HG03469 (cell line): ENCODE measurements around the gene UVRAG.

Experiments
- ATAC-seq: cut with Tn5 transposase; IDR thresholded peaks from one replicate; pipeline ENCODE4 v1.9.1; 2021; ENCODE audit warnings: mild to moderate bottlenecking, moderate library complexity, moderate number of reproducible peaks; ENCODE audit not compliant: unreplicated experiment

The UVRAG gene

DNA sequence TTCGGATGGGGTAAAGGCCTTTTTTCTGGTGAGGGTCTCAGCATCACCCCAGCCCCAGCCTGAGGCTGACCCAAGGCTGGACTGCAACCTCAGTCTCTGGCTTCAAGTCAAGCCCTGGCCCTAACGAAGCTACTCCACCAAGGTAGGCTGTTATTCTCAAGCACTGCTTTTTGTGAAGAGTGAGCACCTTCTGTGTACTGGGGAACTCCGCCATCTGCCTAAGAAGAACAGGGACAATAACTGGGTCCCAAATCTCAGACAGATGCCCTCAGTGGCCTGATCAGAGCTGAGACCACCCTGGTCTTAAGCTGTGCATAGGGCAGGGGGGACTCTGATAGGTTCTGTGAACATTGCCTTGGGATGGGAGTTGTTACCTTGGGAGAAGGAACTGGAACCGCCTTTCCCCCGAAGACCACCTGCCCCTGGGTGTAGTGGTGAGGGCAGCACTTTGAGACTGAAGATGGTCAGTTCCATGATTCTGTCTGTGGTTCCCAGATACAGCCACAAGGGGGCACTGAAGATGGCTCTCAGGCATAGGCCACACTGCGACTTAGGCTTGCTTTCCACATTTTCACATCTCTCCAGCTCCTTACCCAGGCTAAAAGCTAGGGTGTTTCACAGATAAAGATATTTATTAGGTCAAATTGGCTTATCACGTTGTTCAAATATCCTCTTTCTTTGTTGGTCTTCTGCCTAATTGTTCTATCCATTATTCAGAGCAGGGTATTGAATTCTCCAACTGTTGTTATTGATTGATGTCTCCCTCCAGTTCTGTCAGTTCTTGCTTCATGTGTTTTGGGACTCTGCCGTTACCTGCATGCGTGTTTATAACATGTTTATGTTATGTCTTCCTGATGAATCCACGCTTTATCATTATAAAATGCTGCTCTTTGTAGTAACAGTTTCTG is 11.8 kb upstream of the UVRAG start:
- ATAC-seq, result peak; percentile 50

DNA sequence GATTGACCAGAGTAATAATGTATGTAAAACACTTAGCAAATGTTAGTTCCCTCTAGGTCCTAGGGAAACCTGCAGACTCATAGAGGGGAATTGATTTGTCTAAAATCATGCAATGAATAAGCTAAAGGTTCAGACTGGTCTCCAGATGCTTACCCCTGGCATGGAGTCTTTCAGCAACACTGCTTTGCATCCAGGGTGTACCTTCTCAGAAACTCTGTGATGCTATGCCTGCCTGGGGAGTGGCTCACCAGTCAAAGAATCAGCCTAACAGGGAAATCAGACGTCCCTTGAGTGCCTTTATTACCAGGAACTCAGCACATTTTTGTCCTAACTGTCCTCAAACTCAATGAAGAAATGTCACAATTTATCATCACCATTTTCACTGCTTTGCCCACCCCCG is 5.9 kb upstream of the UVRAG start:
- no peak for ATAC-seq

DNA sequence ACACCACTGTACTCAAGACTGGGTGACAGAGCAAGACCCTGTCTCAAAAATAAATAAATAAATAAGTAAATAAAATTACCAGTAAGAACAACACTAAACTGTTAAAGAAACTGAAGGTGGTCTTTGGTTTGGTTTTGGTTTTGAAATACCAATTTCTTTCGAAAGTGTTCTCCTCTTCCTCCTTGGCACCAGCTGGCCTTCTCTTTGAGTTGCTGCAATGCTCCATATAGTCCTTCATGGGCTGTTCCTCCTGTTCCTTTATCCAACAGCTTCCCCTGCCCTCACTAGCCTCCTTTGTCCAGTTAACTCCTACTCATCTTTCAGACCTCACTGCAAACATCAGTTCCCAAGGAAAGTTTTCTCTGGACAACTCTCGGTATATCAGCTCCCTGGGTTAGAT is 5.0 kb upstream of the UVRAG start:
- no peak for ATAC-seq

GRCh38 chr11:75810637-75811390 is 4.2 kb upstream of the UVRAG start:
- no peak for ATAC-seq

DNA sequence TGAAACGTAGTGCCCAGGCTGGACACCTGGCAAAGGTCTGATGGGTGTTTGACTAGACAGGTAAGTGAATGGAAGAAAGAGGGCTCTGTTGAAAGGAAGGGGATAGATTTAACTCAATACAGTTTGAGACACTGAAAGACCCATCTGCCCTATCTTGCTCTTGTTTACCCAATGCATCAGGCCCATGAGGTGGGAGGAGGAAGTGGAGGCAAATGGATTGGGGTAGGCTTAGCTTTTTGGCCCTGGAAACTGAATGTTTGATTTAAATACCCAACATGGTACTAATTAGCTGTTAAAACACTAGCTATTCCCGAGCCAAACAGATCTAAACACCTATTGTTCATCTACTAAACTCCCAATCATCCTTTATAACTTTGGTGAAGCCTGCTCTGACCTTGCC is 3.5 kb upstream of the UVRAG start:
- no peak for ATAC-seq

- ATAC-seq, result no peak
These were observed 2.4 kb upstream of the UVRAG start for GRCh38 chr11:75812542-75813040.

DNA sequence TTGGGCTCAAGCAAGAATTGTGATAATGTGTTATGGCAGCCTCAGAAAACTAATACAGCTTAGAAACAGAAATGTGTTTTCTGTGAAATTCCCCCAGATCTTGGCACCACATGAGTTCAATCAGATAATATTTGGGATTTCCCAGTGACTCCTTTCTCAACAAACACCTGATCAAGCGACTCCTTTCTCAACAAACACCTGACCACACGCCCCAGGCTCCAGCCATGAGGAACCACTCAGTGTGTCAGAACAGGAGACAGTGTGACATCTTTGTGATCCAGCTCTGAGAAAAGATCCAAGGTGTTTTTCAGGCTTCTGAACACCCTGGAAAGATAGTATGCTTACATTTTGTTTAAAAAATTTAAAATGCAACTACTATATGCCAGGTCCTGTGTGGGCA is 1.9 kb upstream of the UVRAG start:
- no peak for ATAC-seq

DNA sequence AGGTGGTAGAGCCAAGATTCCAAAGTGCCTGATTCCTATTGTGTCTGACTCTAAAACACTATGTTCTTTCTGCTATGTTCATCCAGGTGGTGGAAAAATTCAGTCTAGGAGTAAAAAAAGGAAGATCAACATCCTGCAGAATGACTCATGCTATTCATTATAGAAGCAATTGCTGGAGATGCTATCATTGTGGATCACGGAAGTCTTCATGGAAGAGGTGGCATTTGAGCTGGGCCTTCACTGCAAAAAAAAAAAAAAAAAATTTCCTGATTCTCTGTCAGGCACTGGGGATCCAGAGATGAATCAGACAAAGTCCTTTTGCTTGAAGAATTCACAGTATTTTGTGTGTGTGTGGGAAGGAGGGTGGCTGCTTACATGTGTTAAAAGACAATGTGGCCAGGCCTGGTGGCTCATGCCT is 1.4 kb upstream of the UVRAG start:
- no peak for ATAC-seq

DNA sequence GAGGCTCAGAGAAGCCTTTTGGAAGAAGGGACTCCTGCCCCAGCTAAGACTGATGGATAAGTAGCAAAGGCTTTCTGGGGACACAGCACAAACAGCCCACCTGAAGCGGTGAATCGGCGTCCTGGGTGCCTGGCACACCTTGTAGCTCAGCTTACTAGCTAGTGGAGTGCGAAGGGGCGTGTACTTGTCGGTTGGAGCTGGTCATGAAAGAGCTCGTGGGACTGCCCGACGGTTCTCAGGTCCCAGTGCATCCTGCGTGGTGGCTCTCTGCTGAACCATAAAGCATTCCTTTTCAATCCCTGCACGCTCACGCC is 690 bp upstream of the UVRAG start:
- peak; percentile 4 for ATAC-seq

- ATAC-seq, result peak; percentile 4
These were observed 547 bp downstream of the UVRAG start for GRCh38 chr11:75815345-75816168.

- ATAC-seq, result no peak
These were observed 1.7 kb downstream of the UVRAG start for GRCh38 chr11:75816561-75817239.

DNA sequence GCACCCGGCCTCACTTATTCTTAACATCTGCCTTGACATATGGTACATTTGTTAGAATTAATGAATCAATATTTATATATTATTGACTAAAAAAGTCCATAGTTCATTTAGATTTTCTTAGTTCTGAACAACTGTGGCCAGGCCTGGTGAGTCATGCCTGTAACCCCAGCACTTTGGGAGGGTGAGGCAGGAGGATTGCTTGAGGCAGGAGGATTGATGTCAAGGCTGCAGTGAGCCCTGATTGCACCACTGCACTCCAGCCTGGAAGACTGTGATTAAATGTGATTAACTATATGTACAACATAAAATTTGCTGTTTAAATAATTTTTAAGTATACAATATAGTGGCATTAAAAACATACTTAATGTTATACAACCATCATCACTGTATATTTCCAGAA is 5.6 kb downstream of the UVRAG start:
- no peak for ATAC-seq

DNA sequence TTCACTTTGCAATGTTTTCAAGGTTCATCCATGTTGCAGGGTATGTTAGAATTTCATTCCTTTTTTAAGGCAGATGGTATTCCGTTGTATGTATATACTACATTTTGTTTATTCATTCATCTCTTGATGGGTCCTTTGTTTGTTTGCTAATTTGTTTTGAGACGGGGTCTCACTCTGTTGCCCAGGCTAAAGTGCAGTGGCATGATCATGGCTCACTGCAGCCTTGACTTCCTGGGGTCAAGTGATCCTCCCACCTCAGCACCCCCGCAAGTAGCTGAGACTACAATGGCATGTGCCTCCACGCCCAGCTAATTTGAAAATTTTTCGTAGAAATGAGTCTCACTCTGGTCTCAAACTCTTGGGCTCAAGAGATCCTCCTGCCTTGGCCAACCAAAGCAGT is 6.2 kb downstream of the UVRAG start:
- no peak for ATAC-seq

- ATAC-seq, result no peak
These were observed 7.5 kb downstream of the UVRAG start for GRCh38 chr11:75822541-75822940.

GRCh38 chr11:75823415-75823814 is 8.4 kb downstream of the UVRAG start:
- ATAC-seq, result no peak

GRCh38 chr11:75823946-75824345 is 8.9 kb downstream of the UVRAG start:
- ATAC-seq, result no peak

DNA sequence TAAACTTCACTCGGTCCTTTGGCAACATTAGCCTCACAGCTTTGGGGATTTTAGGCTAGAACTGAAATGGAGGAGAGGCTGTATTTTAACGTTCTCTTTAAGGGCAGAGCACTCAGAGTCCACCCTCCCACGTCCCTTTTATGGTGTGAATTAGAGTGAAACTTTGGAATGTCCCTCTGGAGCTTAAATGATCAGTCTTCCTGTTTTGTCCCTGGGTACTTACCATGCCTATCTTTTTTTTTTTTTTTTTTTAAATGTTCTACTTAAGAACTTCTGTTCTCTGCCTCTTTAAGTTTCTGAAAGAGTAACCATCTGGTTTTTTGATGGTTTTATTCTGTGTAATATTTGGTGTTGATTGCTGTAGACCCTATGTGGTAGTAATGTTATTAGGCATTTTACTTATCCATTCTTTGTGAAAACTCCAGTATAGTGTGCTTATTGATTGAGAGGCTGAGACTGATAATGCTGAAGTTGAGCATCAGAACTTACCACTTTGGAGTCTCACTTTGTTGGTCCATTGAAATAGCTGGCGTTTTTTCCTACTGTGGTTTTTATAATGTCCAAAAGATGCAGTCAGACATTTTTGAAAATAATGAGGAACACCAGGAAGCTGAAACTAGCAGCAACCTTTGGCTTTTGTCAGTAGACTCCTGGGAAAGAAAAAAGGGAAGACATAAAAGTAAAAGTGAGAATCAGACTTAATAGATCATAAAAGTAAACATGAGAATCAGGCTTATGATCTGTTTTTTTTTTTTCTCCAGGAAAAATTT is 11.6 kb downstream of the UVRAG start:
- no peak for ATAC-seq

- no peak for ATAC-seq
These were observed 12.6 kb downstream of the UVRAG start for GRCh38 chr11:75827562-75827961.

- ATAC-seq, result no peak
These were observed 17.0 kb downstream of the UVRAG start for GRCh38 chr11:75831915-75832502.

DNA sequence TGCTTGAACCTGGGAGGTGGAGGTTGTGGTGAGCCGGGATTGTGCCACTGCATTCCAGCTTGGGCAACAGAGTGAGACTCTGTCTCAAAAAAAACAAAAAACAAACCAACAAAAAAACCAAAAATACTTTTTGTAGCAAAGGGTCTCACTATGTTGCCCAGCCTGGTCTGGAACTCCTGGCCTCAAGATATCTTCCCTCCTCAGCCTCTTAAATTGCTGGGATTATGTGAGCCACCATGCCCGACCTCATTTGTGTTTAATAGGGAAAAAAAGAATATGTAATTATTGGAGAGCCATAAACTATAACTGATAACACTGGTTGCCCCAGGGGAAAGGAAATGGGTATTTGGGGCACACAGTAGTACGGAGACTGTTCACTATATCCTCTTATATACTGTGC is 19.7 kb downstream of the UVRAG start:
- ATAC-seq, result no peak
